Measurements from ENCODE around the gene WRAP53. TPM values are rescaled to one million over a fixed set of nuclear protein-coding genes. Genes with fewer than 3 reads are reported as not detected.

Gene WRAP53
- total and polyA plus RNA-seq, 3 donors from 2014 or later, result 10.5 to 12.0 (median 11.3) TPM

DNA sequence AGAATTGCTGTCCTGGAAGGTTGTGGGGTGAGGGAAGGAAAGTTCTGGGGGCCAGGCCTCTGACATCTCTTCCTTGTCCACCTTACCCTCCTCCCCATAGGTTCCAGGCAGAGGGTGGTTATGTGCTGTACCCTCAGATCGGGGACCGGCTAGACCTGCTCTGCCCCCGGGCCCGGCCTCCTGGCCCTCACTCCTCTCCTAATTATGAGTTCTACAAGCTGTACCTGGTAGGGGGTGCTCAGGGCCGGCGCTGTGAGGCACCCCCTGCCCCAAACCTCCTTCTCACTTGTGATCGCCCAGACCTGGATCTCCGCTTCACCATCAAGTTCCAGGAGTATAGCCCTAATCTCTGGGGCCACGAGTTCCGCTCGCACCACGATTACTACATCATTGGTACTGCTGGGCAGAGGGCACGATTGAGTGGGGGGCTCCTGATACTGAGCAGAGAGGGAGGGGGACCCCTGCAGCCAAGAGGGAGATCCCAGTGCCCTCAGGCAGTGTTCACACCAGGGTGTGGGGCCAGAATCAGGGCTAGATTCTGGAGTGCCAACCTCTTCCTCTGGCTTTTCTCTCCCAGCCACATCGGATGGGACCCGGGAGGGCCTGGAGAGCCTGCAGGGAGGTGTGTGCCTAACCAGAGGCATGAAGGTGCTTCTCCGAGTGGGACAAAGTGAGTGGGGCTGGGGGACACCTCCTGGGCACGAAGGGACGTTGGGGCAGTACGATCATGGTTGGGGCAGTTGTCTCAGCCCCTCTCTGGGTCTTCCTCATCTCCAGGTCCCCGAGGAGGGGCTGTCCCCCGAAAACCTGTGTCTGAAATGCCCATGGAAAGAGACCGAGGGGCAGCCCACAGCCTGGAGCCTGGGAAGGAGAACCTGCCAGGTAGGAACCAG is 19.8 kb downstream of the WRAP53 start:
- DNase-seq, result no peak
- no peak for TF ChIP-seq POLR2A (IDR thresholded peaks at IDR 0.05)
- TF ChIP-seq, protein P1, sequence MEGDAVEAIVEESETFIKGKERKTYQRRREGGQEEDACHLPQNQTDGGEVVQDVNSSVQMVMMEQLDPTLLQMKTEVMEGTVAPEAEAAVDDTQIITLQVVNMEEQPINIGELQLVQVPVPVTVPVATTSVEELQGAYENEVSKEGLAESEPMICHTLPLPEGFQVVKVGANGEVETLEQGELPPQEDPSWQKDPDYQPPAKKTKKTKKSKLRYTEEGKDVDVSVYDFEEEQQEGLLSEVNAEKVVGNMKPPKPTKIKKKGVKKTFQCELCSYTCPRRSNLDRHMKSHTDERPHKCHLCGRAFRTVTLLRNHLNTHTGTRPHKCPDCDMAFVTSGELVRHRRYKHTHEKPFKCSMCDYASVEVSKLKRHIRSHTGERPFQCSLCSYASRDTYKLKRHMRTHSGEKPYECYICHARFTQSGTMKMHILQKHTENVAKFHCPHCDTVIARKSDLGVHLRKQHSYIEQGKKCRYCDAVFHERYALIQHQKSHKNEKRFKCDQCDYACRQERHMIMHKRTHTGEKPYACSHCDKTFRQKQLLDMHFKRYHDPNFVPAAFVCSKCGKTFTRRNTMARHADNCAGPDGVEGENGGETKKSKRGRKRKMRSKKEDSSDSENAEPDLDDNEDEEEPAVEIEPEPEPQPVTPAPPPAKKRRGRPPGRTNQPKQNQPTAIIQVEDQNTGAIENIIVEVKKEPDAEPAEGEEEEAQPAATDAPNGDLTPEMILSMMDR (IDR thresholded peaks at IDR 0.05), result no peak
- Histone ChIP-seq H3K27me3 (no peaks in the 10 kb centered on the region), H3K4me3 (no peak overlapping the region), H3K27ac (no peak overlapping the region), H3K4me1 (peaks cover 14% of the 10 kb centered on the region), H3K9me3 (no peaks in the 10 kb centered on the region), H3K36me3 (ENCODE audit: low read depth, missing control alignments) (no peaks in the 10 kb centered on the region)
- intact Hi-C loops (cut with DNase I; ENCODE audit: low total_unique reads), result no loop called here
- WGBS, 2 donors, result 86 to 89% methylated on average over 18 to 22 of the region's 22 CpGs

DNA sequence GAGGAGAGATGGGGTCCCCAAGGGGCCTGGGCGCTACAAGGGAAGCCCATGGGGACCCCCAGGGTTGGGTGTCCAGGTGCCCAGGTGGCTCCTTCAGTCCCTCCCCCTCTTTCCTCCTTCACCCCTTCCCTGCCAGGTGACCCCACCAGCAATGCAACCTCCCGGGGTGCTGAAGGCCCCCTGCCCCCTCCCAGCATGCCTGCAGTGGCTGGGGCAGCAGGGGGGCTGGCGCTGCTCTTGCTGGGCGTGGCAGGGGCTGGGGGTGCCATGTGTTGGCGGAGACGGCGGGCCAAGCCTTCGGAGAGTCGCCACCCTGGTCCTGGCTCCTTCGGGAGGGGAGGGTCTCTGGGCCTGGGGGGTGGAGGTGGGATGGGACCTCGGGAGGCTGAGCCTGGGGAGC is 20.8 kb downstream of the WRAP53 start:
- Histone ChIP-seq H3K27me3 (no peaks in the 10 kb centered on the region), H3K4me3 (no peak overlapping the region), H3K9me3 (no peaks in the 10 kb centered on the region), H3K27ac (no peak overlapping the region), H3K36me3 (ENCODE audit: low read depth, missing control alignments) (no peaks in the 10 kb centered on the region), H3K4me1 (peaks cover 14% of the 10 kb centered on the region)
- TF ChIP-seq, protein P1 (IDR thresholded peaks at IDR 0.05), result no peak
- no peak for TF ChIP-seq POLR2A (IDR thresholded peaks at IDR 0.05)
- intact Hi-C loops (cut with DNase I; ENCODE audit: low total_unique reads), result no loop called here
- WGBS, 2 donors, result 94 to 95% methylated on average over 7 to 11 of the region's 11 CpGs
- no peak for DNase-seq

DNA sequence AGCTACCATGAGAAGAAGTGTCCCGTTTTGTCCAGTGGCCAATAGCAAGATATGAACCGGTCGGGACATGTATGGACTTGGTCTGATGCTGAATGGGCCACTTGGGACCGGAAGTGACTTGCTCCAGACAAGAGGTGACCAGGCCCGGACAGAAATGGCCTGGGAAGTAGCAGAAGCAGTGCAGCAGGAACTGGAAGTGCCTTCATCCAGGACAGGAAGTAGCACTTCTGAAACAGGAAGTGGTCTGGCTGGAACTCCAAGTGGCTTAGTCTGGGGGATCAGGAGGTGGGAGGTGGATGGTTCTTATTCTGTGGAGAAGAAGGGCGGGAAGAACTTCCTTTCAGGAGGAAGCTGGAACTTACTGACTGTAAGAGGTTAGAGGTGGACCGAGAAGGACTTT is 22.0 kb downstream of the WRAP53 start:
- Histone ChIP-seq H3K4me3 (no peak overlapping the region), H3K27ac (no peak overlapping the region), H3K9me3 (no peaks in the 10 kb centered on the region), H3K36me3 (ENCODE audit: low read depth, missing control alignments) (no peaks in the 10 kb centered on the region), H3K27me3 (no peaks in the 10 kb centered on the region), H3K4me1 (peaks cover 4% of the 10 kb centered on the region)
- TF ChIP-seq, protein P1 (IDR thresholded peaks at IDR 0.05), result no peak
- TF ChIP-seq POLR2A (IDR thresholded peaks at IDR 0.05), result no peak
- DNase-seq, result no peak
- intact Hi-C loops (cut with DNase I; ENCODE audit: low total_unique reads), result no loop called here
- WGBS, 2 donors, result 77 to 80% methylated on average over 7 of the region's 7 CpGs

DNA sequence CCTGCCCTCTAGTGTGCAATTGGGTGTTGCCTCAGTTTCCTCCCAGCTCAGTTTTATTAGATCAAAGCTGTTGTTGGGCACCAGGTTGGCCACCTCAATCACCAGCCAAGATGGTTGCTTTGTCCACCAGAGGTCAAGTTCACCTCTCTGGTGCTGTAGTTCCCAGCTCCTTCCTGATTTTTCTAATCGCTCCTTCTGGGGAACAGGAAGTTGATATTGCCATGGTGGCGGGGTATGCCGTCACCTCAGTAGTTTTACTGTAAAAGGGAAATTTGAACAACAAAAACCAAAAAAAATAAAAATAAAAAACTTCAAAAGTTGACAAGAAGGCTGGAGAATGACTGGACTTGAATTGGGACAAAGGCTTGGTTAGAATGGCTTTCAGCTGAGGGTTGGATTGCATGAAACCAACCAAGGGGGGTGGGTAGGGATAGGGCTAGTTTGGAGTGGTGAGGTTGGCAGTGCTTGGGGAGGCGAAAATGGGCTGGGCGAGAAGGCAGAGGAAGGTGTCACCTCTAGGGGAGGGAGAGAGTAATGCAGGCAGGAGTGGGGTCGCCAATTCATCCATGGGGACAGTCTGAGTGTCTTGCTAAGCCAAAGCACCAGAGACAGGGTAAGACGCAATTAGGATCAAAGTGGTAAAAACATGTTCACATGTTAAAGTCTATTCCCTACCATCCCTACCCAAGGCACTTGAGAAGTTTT is 22.9 kb downstream of the WRAP53 start:
- no peak for DNase-seq
- intact Hi-C loops (cut with DNase I; ENCODE audit: low total_unique reads), result no loop called here
- Histone ChIP-seq H3K9me3 (no peaks in the 10 kb centered on the region), H3K36me3 (ENCODE audit: low read depth, missing control alignments) (no peaks in the 10 kb centered on the region), H3K4me1 (no peaks in the 10 kb centered on the region), H3K27ac (no peak overlapping the region), H3K27me3 (no peaks in the 10 kb centered on the region), H3K4me3 (no peak overlapping the region)
- TF ChIP-seq, protein P1 (IDR thresholded peaks at IDR 0.05), result no peak
- TF ChIP-seq POLR2A (IDR thresholded peaks at IDR 0.05), result no peak
- WGBS, 2 donors, result 80 to 83% methylated on average over 7 of the region's 7 CpGs
